Mesothelial cell of epicardium (in vitro differentiated cells): ENCODE results near the gene PAMR1. TPM values are rescaled to one million over a fixed set of nuclear protein-coding genes. Genes with fewer than 3 reads are reported as not detected.

Experiments
- DNase-seq, 2 experiments: peaks; one replicate each; pipeline ENCODE4 v3.0.0; 2021; ENCODE audit warnings: low spot score in 2 of 2; ENCODE audit not compliant: unreplicated experiment in 2 of 2
- H3K27ac Mint-ChIP-seq: 2 replicates; pipeline ENCODE4 v1.8.0; 2021; ENCODE audit warnings: mixed read lengths
- H3K27me3 Mint-ChIP-seq: 2 replicates; pipeline ENCODE4 v1.8.0; 2021; ENCODE audit warnings: low read depth, mixed read lengths
- H3K36me3 Mint-ChIP-seq: 2 replicates; pipeline ENCODE4 v1.8.0; 2021; ENCODE audit warnings: mixed read lengths
- H3K4me1 Mint-ChIP-seq: 2 replicates; pipeline ENCODE4 v1.8.0; 2021; ENCODE audit warnings: mixed read lengths
- H3K4me3 Mint-ChIP-seq: 2 replicates; pipeline ENCODE4 v1.8.0; 2021; ENCODE audit warnings: mild to moderate bottlenecking, moderate library complexity, mixed read lengths
- H3K9me3 Mint-ChIP-seq: 2 replicates; pipeline ENCODE4 v1.8.0; 2021; ENCODE audit warnings: mixed read lengths
- total RNA-seq: library from RNA; stranded (reverse); gene quantifications from 3 replicates; pipeline ENCODE4 v1.2.1, GENCODE V29; 2021
- TF ChIP-seq, protein P1 (sequence below): fragments of 200-600 bp; sonication (generic); IDR thresholded peaks from one replicate; pipeline ENCODE4 v1.5.0; 2021; ENCODE audit warnings: antibody characterized with exemption; ENCODE audit not compliant: unreplicated experiment

PAMR1 gene
- total RNA-seq, 1 donor from 2014 or later = 38.3 TPM

GRCh38 chr11:35389897-35390465 lies 135.4 kb downstream of the PAMR1 start:
- H3K4me1 Mint-ChIP-seq = peaks cover 10% of the 10 kb centered on the region
- H3K4me3 Mint-ChIP-seq = no peak overlapping the region
- no peaks in the 10 kb centered on the region for H3K36me3 Mint-ChIP-seq
- no peak for DNase-seq
- no peaks in the 10 kb centered on the region for H3K9me3 Mint-ChIP-seq
- peaks cover 19% of the 10 kb centered on the region for H3K27me3 Mint-ChIP-seq
- TF ChIP-seq, protein P1, sequence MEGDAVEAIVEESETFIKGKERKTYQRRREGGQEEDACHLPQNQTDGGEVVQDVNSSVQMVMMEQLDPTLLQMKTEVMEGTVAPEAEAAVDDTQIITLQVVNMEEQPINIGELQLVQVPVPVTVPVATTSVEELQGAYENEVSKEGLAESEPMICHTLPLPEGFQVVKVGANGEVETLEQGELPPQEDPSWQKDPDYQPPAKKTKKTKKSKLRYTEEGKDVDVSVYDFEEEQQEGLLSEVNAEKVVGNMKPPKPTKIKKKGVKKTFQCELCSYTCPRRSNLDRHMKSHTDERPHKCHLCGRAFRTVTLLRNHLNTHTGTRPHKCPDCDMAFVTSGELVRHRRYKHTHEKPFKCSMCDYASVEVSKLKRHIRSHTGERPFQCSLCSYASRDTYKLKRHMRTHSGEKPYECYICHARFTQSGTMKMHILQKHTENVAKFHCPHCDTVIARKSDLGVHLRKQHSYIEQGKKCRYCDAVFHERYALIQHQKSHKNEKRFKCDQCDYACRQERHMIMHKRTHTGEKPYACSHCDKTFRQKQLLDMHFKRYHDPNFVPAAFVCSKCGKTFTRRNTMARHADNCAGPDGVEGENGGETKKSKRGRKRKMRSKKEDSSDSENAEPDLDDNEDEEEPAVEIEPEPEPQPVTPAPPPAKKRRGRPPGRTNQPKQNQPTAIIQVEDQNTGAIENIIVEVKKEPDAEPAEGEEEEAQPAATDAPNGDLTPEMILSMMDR = no peak
- H3K27ac Mint-ChIP-seq = no peak overlapping the region

DNA sequence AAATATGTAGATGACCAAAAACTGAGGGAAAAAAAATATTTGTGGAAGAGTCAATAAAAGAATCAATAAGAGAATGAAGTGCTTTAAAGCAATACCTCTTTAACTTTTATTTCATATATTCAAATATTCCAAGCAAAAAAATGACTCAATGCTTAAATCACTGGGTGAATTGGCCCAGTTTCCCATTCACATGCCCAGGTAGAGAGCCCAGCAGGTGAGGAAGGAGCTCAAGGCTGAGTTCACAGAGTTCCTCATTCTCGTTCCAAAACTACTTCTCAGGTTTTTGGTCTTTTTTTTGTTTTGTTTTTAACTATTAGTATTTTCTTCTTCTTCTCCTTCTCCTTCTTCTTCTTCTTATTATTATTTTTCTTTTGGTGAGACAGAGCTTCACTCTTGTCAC lies 136.3 kb downstream of the PAMR1 start:
- H3K4me1 Mint-ChIP-seq = peaks cover 10% of the 10 kb centered on the region
- no peak overlapping the region for H3K4me3 Mint-ChIP-seq
- H3K27ac Mint-ChIP-seq = no peak overlapping the region
- DNase-seq = no peak
- no peaks in the 10 kb centered on the region for H3K36me3 Mint-ChIP-seq
- TF ChIP-seq, protein P1 = no peak
- H3K27me3 Mint-ChIP-seq = peaks cover 17% of the 10 kb centered on the region
- H3K9me3 Mint-ChIP-seq = no peaks in the 10 kb centered on the region

DNA sequence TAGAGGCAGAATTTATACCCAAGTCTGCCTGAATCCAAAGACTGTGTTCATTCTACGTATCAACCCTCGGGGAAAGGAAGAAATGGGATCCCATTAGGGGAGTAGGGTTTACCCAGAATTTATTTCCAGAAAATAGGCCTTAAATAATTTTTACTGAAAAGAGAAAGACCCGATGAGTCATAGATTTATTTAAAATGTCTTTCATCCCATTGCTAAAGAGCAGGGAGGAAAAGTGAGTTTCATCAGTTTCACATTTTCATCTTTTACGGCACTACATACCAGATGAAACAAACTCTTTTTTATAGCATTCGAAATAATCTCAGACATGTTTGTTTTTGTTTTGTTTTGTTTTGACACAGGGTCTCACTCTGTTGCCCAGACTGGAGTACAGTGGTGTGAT lies 137.4 kb downstream of the PAMR1 start:
- TF ChIP-seq, protein P1 = no peak
- no peak overlapping the region for H3K4me3 Mint-ChIP-seq
- H3K27ac Mint-ChIP-seq = no peak overlapping the region
- no peaks in the 10 kb centered on the region for H3K36me3 Mint-ChIP-seq
- peaks cover 10% of the 10 kb centered on the region for H3K4me1 Mint-ChIP-seq
- DNase-seq = no peak
- peaks cover 9% of the 10 kb centered on the region for H3K27me3 Mint-ChIP-seq
- no peaks in the 10 kb centered on the region for H3K9me3 Mint-ChIP-seq

GRCh38 chr11:35387111-35387982 lies 138.1 kb downstream of the PAMR1 start:
- Mint-ChIP-seq H3K27me3 (peaks cover 4% of the 10 kb centered on the region), H3K4me3 (no peak overlapping the region), H3K27ac (no peak overlapping the region), H3K36me3 (no peaks in the 10 kb centered on the region), H3K9me3 (no peaks in the 10 kb centered on the region), H3K4me1 (peaks cover 10% of the 10 kb centered on the region)
- DNase-seq = no peak
- TF ChIP-seq, protein P1 = no peak

DNA sequence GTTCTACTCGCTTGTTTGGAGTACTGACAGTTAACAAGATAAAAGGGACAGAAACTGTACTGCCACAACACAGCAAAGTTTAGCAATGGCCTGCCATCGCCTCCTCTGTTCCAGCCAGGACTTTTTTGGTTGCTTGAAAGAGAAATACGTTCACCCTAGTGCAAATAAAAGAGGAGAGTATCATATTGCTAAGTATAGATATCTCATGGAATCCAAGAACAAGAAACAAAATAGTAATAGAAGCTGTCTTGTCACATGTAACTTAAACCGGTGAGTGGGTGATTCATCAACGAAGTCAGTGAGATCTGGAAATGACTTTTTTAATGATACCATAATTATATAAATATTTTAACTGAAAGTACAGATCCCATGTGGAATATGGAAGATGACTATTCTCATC lies 141.5 kb downstream of the PAMR1 start:
- TF ChIP-seq, protein P1 = no peak
- no peaks in the 10 kb centered on the region for H3K27me3 Mint-ChIP-seq
- no peak for DNase-seq

More for the DNA sequence above, 141.5 kb downstream of the PAMR1 start:
- Mint-ChIP-seq H3K4me3 (no peak overlapping the region), H3K9me3 (no peaks in the 10 kb centered on the region), H3K4me1 (peaks cover 7% of the 10 kb centered on the region), H3K36me3 (no peaks in the 10 kb centered on the region), H3K27ac (no peak overlapping the region)

Other genes with a start within 250 kb of the PAMR1 start
- 1.9 TPM in 3 replicates for gene SLC1A2, start 106.1 kb downstream of the PAMR1 start, total RNA-seq
- 70.7 to 73.1 TPM (median 72.8 TPM) in 3 replicates for gene FJX1, start 92.8 kb upstream of the PAMR1 start, total RNA-seq
- gene TRIM44, start 137.2 kb upstream of the PAMR1 start, total RNA-seq = 81.2 to 88.2 TPM (median 86.6 TPM) in 3 replicates